NAMALWA (cell line): Measurements from ENCODE around the gene PATJ.
"Not testable (repeated sequence)": the region's sequence is repeated elsewhere in the genome, so short reads cannot be mapped to it uniquely, and the experiment has no call there.

Experiments
- DNase-seq: peaks from one replicate; pipeline ENCODE4 v3.0.0-alpha.2; 2015; ENCODE audit warnings: low spot score

The PATJ gene

GRCh38 chr1:61818992-61819391 is 76.7 kb downstream of the PATJ start:
- DNase-seq: no peak

DNA sequence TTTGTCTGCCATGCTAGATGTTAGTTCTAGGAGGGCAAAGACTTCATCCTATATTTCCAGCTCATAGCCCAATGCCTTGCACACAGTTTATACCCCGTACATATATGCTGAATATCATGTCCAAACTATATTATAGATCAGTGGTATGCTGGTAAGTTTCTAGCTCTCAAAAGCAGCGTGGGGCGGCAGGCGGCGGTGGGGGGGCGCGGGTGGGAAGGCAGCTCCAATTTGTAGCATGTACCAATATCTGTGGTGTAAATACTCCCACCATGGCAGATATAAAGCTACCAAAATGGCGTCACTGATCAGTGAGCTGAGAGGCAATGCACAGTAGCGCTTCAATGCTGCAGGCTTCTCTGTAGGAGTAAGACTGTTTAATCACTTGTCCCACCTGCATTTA is 77.1 kb downstream of the PATJ start:
- no peak for DNase-seq

GRCh38 chr1:61825393-61825792 is 83.1 kb downstream of the PATJ start:
- no peak for DNase-seq

GRCh38 chr1:61828805-61829204 is 86.5 kb downstream of the PATJ start:
- no peak for DNase-seq

GRCh38 chr1:61836649-61837048 is 94.4 kb downstream of the PATJ start:
- no peak for DNase-seq

DNA sequence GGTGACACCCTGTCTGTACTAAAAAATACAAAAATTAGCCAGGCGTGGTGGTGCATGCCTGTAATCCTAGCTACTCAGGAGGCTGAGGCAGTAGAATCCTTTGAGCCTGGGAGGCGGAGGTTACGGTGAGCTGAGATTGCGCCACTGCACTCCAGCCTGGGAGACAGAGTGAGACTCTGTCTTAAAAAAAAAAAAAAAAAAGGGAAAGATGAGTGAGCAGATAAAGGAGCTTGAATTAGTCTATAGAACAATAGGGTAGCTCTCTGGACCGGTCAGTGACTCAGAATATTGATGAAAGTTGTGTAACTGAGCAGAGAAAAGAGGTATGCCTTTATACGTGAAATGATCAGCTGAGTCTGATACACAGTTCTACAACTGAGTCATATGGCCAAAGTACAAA is 95.3 kb downstream of the PATJ start:
- not testable (repeated sequence) for DNase-seq

GRCh38 chr1:61839679-61840078 is 97.4 kb downstream of the PATJ start:
- no peak for DNase-seq

GRCh38 chr1:61842036-61842435 is 99.8 kb downstream of the PATJ start:
- no peak for DNase-seq

DNA sequence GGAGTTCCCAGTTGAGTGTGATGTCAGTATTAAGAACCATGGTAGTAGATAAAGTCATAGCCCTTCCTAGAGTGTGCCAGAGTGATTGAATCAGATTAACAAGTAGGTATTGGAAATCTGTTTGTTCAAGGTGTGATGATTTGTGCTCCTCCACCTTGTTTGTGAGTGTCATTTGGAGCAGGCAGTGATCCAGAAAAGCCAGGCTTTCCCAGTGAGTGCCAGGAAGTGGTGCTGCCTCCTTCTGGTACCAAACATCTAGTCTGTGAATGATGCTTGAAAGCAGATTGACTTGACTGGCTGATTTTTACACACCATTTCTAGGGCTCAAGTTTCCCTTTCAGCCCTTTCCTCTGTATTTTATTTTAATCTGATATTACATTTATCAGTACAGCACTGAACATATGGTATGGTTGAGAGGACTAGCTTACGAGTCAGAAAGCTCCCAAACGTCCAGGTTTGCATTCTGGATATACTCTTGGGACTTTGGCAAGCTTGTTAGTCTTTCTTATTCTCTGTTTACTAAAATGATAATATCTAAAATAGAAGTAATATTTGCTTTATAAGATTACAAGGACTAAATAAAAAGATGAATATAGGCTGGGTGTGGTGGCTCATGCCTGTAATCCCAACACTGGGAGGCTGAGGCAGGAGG is 100.7 kb downstream of the PATJ start:
- DNase-seq: no peak

DNA sequence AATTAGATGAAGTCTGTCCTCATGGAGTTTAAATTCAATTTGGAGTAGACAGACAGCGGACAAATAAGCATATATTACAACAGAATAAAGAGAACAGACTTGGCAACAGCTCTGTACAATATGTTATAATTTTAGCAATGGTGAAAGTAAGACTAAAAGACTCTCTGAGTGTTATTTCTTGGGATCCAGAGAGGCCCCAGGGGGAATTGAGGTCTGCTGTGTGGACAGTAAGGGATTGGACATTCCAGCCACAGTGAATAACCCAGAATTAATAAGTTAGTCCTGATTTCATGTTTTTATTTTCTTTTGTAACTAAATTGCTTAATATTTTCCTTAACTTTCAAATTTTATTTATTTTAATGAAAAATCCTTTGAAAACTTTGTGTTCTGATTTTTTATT is 101.7 kb downstream of the PATJ start:
- no peak for DNase-seq

DNA sequence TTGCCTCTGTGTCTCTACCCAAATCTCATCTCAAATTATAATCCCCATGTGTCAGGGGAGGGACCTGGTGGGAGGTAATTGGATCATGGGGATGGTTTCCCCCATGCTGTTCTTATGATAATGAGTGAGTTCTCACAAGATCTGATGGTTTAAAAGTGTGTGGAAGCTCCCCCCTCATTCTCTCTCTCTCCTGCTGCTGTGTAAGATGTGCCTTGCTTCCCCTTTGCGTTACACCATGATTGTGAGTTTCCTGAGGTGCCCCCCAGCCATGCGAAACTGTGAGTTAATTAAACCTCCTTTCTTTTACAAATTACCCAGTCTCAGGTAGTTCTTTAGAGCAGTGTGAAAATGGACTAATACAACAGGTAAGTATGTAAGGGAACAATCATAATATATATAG is 102.4 kb downstream of the PATJ start:
- DNase-seq: not testable (repeated sequence)

DNA sequence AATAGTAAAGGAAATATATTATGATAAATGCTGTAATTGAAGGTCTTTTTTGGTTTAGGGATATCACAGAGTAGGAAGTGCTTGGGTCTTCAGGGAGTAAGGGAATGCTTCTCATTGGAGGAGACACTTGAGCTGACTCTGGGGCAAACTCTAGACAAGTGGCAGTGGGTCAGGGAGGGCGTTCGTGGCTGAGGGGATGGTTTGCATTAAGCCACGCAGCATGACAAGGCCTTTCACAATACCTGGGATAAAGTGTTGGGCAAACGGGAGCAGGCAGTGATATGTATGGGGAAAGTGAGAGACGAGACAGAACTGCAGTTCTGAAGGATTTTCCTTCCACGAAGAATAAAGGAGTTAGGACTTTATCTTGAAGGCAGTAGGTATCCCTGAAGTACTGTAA is 109.0 kb downstream of the PATJ start:
- DNase-seq: no peak

GRCh38 chr1:61851849-61852669 is 109.8 kb downstream of the PATJ start:
- peak; percentile 73 for DNase-seq

GRCh38 chr1:61852670-61853015 is 110.4 kb downstream of the PATJ start:
- no peak for DNase-seq

- peak; percentile 44 for DNase-seq
These were observed 111.3 kb downstream of the PATJ start for GRCh38 chr1:61853583-61853982.

GRCh38 chr1:61864489-61864888 is 122.2 kb downstream of the PATJ start:
- DNase-seq: no peak

- DNase-seq: no peak
These were observed 123.5 kb downstream of the PATJ start for GRCh38 chr1:61865646-61866220.

DNA sequence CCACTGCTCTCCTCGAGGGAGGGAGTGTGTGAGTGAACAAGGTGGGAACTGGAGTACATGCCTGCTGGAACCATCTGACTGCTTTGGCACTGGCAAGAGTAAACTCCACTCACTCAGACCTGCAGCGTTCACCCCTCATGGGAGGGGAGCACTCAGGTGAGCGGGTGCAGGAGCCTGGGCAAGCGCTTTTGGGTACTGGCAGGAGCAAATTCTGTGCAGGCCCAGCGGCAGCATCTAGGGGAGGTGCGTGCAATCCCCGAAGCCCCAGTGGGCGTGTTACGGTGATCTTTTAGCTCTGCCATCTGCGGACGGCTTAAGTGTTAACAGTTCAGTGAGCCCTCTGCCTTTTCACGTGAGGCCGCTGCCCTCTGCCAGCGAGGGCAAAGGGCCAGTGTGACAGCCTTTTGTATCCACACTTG is 127.4 kb downstream of the PATJ start:
- DNase-seq: no peak

- DNase-seq: no peak
These were observed 129.9 kb downstream of the PATJ start for GRCh38 chr1:61872206-61872605.

- DNase-seq: no peak
These were observed 131.3 kb downstream of the PATJ start for GRCh38 chr1:61873581-61873980.

- no peak for DNase-seq
These were observed 131.7 kb downstream of the PATJ start for GRCh38 chr1:61873994-61874393.

DNA sequence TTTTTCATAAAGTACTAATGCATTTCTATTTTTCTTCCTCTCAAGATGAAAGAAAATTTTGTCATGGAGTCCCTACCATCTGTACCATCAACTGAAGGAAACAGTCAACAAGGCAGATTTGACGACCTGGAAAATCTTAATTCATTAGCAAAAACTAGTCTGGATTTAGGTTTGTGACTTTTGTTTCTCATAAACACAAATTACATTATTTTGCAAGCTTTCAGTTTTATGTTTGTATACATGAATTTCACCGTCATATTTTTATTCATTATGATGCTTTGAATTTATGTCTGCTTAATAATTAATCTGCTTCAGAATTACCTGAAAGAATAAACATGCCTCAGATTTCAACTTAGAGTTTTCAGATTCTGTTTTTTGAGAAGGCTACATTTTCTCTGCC is 132.9 kb downstream of the PATJ start:
- DNase-seq: no peak

DNA sequence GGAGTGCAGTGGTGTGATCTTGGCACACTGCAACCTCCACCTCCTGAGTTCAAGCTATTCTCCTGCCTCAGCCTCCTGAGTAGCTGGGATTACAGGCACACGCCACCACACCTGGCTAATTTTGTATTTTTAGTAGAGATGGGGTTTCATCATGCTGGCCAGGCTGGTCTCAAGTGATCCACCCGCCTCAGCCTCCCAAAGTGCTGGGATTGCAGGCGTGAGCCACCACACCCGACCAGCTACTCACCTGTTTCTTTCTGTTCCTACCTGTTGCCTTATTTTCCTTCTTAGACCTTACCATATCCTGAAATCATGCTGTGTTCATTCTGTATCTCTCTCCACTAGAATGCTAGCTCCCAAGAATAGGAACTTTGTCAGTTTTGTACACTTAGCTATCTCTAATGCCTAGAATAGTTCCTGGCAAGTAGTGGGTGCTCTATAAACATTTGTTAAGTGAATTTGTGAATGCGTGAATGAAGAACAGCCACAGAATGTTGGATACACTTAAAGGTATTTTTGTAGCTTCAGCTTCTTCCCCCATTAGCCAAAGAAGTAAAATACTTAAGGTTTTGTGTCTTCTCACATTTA is 137.7 kb downstream of the PATJ start:
- not testable (repeated sequence) for DNase-seq
